Measurements from ENCODE around the gene OLIG2. TPM values are rescaled to one million over a fixed set of nuclear protein-coding genes. Genes with fewer than 3 reads are reported as not detected.

Gene OLIG2
- total RNA-seq, 1 donor from 2014 or later, result not detected

- TF ChIP-seq, protein P1, sequence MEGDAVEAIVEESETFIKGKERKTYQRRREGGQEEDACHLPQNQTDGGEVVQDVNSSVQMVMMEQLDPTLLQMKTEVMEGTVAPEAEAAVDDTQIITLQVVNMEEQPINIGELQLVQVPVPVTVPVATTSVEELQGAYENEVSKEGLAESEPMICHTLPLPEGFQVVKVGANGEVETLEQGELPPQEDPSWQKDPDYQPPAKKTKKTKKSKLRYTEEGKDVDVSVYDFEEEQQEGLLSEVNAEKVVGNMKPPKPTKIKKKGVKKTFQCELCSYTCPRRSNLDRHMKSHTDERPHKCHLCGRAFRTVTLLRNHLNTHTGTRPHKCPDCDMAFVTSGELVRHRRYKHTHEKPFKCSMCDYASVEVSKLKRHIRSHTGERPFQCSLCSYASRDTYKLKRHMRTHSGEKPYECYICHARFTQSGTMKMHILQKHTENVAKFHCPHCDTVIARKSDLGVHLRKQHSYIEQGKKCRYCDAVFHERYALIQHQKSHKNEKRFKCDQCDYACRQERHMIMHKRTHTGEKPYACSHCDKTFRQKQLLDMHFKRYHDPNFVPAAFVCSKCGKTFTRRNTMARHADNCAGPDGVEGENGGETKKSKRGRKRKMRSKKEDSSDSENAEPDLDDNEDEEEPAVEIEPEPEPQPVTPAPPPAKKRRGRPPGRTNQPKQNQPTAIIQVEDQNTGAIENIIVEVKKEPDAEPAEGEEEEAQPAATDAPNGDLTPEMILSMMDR (conservative IDR thresholded peaks at IDR 0.05; ENCODE audit: low read depth, low read length), result no peak
- no peak for DNase-seq (ENCODE audit: low read depth)
- H3K4me3 ChIP-seq (ENCODE audit: low read depth, low read length), result no peak overlapping the region
Measured at GRCh38 chr21:33075128-33075527, 49.4 kb downstream of the OLIG2 start.

GRCh38 chr21:33075596-33076195 lies 50.0 kb downstream of the OLIG2 start:
- DNase-seq (ENCODE audit: low read depth), result no peak
- TF ChIP-seq, protein P1 (conservative IDR thresholded peaks at IDR 0.05; ENCODE audit: low read depth, low read length), result no peak
- H3K4me3 ChIP-seq (ENCODE audit: low read depth, low read length), result no peak overlapping the region

GRCh38 chr21:33076600-33077329 lies 51.0 kb downstream of the OLIG2 start:
- TF ChIP-seq, protein P1 (conservative IDR thresholded peaks at IDR 0.05; ENCODE audit: low read depth, low read length), result no peak
- H3K4me3 ChIP-seq (ENCODE audit: low read depth, low read length), result no peak overlapping the region
- DNase-seq (ENCODE audit: low read depth), result no peak

Other genes starting within 250 kb of the OLIG2 start
- gene OLIG1, start 44.2 kb downstream of the OLIG2 start, total RNA-seq, result not detected in 2 replicates
- 4.7 and 7.0 TPM in 2 replicates for gene IFNAR2, start 204.0 kb downstream of the OLIG2 start, total RNA-seq
- 11.0 and 16.7 TPM in 2 replicates for gene IL10RB, start 240.4 kb downstream of the OLIG2 start, total RNA-seq